Upper lobe of left lung (tissue), 4 donors: ENCODE results near the gene ADAMTSL5.

Experiments
- CTCF ChIP-seq, 6 experiments: fragments of 450-650 bp in 4 of 6; fragments of 200-600 bp in 2 of 6; sonication (generic) in 2 of 6; IDR thresholded peaks; one replicate each; pipeline ENCODE4 v1.5.1; 2016 to 2019; ENCODE audit warnings: antibody characterized with exemption in 6 of 6
- EP300 ChIP-seq, 4 donors: sonication (generic); formaldehyde crosslinking; IDR thresholded peaks; one replicate each; pipeline ENCODE4 v1.5.1; 2017; ENCODE audit warnings: antibody characterized with exemption in 4 of 4, control low read depth in 2 of 4
- POLR2A ChIP-seq, 4 donors: fragments of 450-650 bp; IDR thresholded peaks; one replicate each; pipeline ENCODE4 v1.5.1; 2016 to 2017; ENCODE audit warnings: antibody characterized with exemption in 4 of 4, mild to moderate bottlenecking in 2 of 4
- POLR2AphosphoS5 ChIP-seq, 2 donors: sonication (generic); formaldehyde crosslinking; IDR thresholded peaks; one replicate each; pipeline ENCODE4 v1.5.1; 2017; ENCODE audit warnings: antibody characterized with exemption in 2 of 2

DNA sequence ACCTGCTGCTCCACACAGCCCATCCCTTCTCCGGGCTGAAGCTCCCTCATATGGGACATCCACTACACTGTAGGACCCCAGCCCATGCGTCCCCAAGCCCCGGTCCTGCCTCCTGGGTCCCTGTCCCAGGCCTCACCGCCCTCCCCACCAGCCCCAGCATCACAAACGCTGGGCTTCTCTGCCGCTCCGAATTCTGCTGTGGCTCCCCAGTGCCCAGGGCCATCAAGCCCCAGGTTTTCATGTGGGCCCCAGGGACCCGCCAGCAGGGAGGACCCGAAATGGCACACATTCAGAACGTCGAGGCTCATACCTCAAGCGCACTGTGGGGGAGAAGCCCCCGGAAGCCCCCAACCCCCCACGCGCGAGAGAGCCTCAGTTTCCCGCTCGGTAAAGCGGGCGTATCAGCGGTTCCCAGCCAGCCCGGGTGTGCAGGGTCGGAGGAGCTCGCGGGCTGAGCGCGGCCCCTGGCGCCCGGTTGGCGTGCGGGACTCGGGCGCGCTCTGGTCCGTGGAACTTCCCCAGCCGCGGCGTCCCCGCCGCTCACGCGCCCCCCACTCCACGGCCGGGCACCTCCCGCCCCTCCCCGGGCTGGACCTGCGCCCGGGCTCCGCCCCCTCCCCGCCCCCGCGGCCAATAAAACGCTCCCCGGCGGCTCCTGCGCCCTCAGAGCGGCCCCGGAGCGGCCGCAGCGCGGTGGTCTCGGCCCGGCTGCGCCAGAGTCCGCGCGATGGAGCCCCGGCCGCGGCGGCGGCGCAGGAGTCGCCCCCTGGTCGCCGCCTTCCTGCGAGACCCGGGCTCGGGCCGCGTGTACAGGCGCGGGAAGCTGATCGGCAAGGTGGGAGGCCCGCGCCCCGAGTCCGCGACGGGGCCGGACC lies 10.8 kb upstream of the ADAMTSL5 start, which contains the start of gene PLK5:
- TF ChIP-seq CTCF (IDR thresholded peaks at IDR 0.05) (no peak), EP300 (IDR thresholded peaks at IDR 0.05) (no peak), POLR2AphosphoS5 (IDR thresholded peaks at IDR 0.05) (no peak), POLR2A (IDR thresholded peaks at IDR 0.05) (no peak)
